A549 (cell line): ENCODE data around the gene BMAL1. TPM values are rescaled to one million over a fixed set of nuclear protein-coding genes. Genes with fewer than 3 reads are reported as not detected.
"Not testable (repeated sequence)": the region's sequence is repeated elsewhere in the genome, so short reads cannot be mapped to it uniquely, and the experiment has no call there.

Experiments
- ATAC-seq, 2 experiments: fragments of 200-7000 bp in 1 of 2; fragments of >200 bp in 1 of 2; cut with Nextera tagmentation in 1 of 2; cut with Tn5 transposase in 1 of 2; 3 replicates each; pipeline versions ENCODE4 v1.8.0 to v1.9.1; 2018 to 2020; ENCODE audit warnings: mild to moderate bottlenecking in 1 of 2, moderate library complexity in 1 of 2
- CTCF ChIA-PET: fragments of 300-600 bp; sonication (Branson Sonifier 250); formaldehyde crosslinking; extraction: SDS; loops from one replicate; lab custom pipeline; 2021; ENCODE audit warnings: antibody characterized with exemption, inconsistent platforms; lab: Yijun Ruan, JAX
- POLR2A ChIA-PET: fragments of 350-600 bp; formaldehyde crosslinking; extraction: SDS; loops from one replicate; lab custom pipeline; 2021; ENCODE audit warnings: antibody characterized with exemption, inconsistent platforms; lab: Yijun Ruan, JAX
- DNase-seq, 2 experiments: peaks; one replicate each; pipeline versions ENCODE4 v3.0.0 to v3.0.0-alpha.2; 2011 to 2016; ENCODE audit warnings: low read depth in 1 of 2, low spot score in 1 of 2
- FAIRE-seq: peaks from 2 replicates; lab custom pipeline; 2011; peaks lifted over from hg19 to GRCh38; lab: Jason Lieb, UNC
- H3K27ac ChIP-seq, 2 experiments: fragments of >200 bp; sonication (Bioruptor Twin); formaldehyde crosslinking; 3 replicates each; pipeline ENCODE4 v1.5.1; 2016 to 2017
- H3K4me1 ChIP-seq: fragments of >200 bp; sonication (Bioruptor Twin); formaldehyde crosslinking; 3 replicates; pipeline ENCODE4 v1.6.1; 2016
- H3K4me2 ChIP-seq: fragments of >200 bp; sonication (Bioruptor Twin); formaldehyde crosslinking; 3 replicates; pipeline ENCODE4 v1.6.1; 2016
- H3K4me3 ChIP-seq: fragments of >200 bp; sonication (Bioruptor Twin); formaldehyde crosslinking; 3 replicates; pipeline ENCODE4 v1.5.1; 2016
- H3K9me3 ChIP-seq: fragments of >200 bp; sonication (Bioruptor Twin); formaldehyde crosslinking; 3 replicates; pipeline ENCODE4 v1.6.1; 2016
- BHLHE40 ChIP-seq: IDR thresholded peaks from 2 replicates; pipeline ENCODE4 v1.6.1; 2012; ENCODE audit warnings: low read depth, low read length, inconsistent platforms
- CBX2 ChIP-seq: fragments of 200-600 bp; sonication (generic); IDR thresholded peaks from 2 replicates; pipeline ENCODE4 v1.6.1; 2016; ENCODE audit warnings: low read depth, mild to moderate bottlenecking, borderline replicate concordance
- CHD4 ChIP-seq: fragments of 200-600 bp; sonication (generic); IDR thresholded peaks from 2 replicates; pipeline ENCODE4 v1.6.1; 2016; ENCODE audit warnings: antibody characterized with exemption, mild to moderate bottlenecking, borderline replicate concordance
- ELK1 ChIP-seq: fragments of 150-350 bp; IDR thresholded peaks from 2 replicates; pipeline ENCODE4 v1.6.1; 2014; ENCODE audit warnings: low read depth, mild to moderate bottlenecking, low read length
- FOSB ChIP-seq: fragments of 250-450 bp; sonication (Bioruptor Pico); IDR thresholded peaks from 2 replicates; pipeline ENCODE4 v1.5.0; 2020; ENCODE audit warnings: mild to moderate bottlenecking, moderate library complexity
- FOXS1 ChIP-seq: fragments of 250-450 bp; sonication (Bioruptor Pico); IDR thresholded peaks from 2 replicates; pipeline ENCODE4 v1.5.0; 2020; ENCODE audit warnings: mild to moderate bottlenecking, moderate library complexity
- HEYL ChIP-seq: fragments of 250-450 bp; sonication (Bioruptor Pico); IDR thresholded peaks from 2 replicates; pipeline ENCODE4 v1.8.0; 2021; ENCODE audit warnings: mild to moderate bottlenecking, moderate library complexity
- HMGXB4 ChIP-seq: fragments of 250-450 bp; sonication (Bioruptor Pico); IDR thresholded peaks from 2 replicates; pipeline ENCODE4 v1.5.0; 2021; ENCODE audit warnings: mild to moderate bottlenecking, moderate library complexity, borderline replicate concordance
- JUN ChIP-seq, 2 experiments: fragments of >200 bp; sonication (Bioruptor Twin); formaldehyde crosslinking; IDR thresholded peaks; 2 replicates in 1 of 2; 3 replicates in 1 of 2; pipeline ENCODE4 v1.6.1; 2016 to 2017
- KDM1A ChIP-seq: fragments of 200-600 bp; sonication (generic); IDR thresholded peaks from 2 replicates; pipeline ENCODE4 v1.6.1; 2016; ENCODE audit warnings: low read depth, mild to moderate bottlenecking
- NFE2L2 ChIP-seq: fragments of 150-350 bp; conservative IDR thresholded peaks from 2 replicates; pipeline ENCODE4 v1.6.1; 2014; ENCODE audit warnings: low read length
- NR3C1 ChIP-seq: fragments of >200 bp; sonication (Bioruptor Twin); formaldehyde crosslinking; IDR thresholded peaks from 3 replicates; pipeline ENCODE4 v1.6.1; 2017
- PHF8 ChIP-seq: fragments of 200-600 bp; sonication (generic); IDR thresholded peaks from 2 replicates; pipeline ENCODE4 v1.6.1; 2016; ENCODE audit warnings: low read depth, mild to moderate bottlenecking, antibody characterized with exemption, moderate library complexity, borderline replicate concordance
- RARB ChIP-seq: fragments of 250-450 bp; sonication (Bioruptor Pico); IDR thresholded peaks from 2 replicates; pipeline ENCODE4 v1.8.0; 2021; ENCODE audit warnings: mild to moderate bottlenecking, moderate library complexity
- SMC3 ChIP-seq: fragments of >200 bp; sonication (Bioruptor Twin); formaldehyde crosslinking; IDR thresholded peaks from 3 replicates; pipeline ENCODE4 v1.6.1; 2018; ENCODE audit warnings: inconsistent platforms
- TP53 ChIP-seq: fragments of 250-450 bp; sonication (Bioruptor Pico); IDR thresholded peaks from 2 replicates; pipeline ENCODE4 v1.5.0; 2021; ENCODE audit warnings: mild to moderate bottlenecking, moderate library complexity
- ZC3H11A ChIP-seq: fragments of 450-650 bp; IDR thresholded peaks from 2 replicates; pipeline ENCODE4 v1.6.1; 2014; ENCODE audit warnings: antibody characterized with exemption, mild to moderate bottlenecking
- ZFP36 ChIP-seq: fragments of 450-650 bp; IDR thresholded peaks from 2 replicates; pipeline ENCODE4 v1.6.1; 2014; ENCODE audit warnings: borderline replicate concordance; ENCODE audit not compliant: partially characterized antibody
- ZNF302 ChIP-seq: fragments of 250-450 bp; sonication (Bioruptor Pico); IDR thresholded peaks from 2 replicates; pipeline ENCODE4 v1.9.0; 2021; ENCODE audit warnings: inconsistent platforms, mild to moderate bottlenecking, moderate library complexity
- WGBS: methylation state at CpG from one replicate; pipeline ENCODE4 v1.1.6; 2017; ENCODE audit errors: missing lambda C conversion rate; 5-methylcytosine and 5-hydroxymethylcytosine counted together
- polyA plus RNA-seq, 4 experiments: library from polyadenylated mRNA; depleted of rRNA in 3 of 4; stranded (reverse); fragments of >200 nt; fragmentation: RNase III in 1 of 4; extraction: RNeasy Plus Mini Kit Qiagen cat#74134 plus additional on column Dnase treatment in 1 of 4; gene quantifications; 2 replicates in 3 of 4; 3 replicates in 1 of 4; pipeline ENCODE4 v1.2.3, GENCODE V29; 2011 to 2017
- TF ChIP-seq, protein P1 (sequence below): IDR thresholded peaks from 2 replicates; pipeline ENCODE4 v1.6.1; 2012; ENCODE audit warnings: low read depth, borderline replicate concordance
- TF ChIP-seq, protein P2 (sequence below): fragments of 450-650 bp; IDR thresholded peaks from 2 replicates; pipeline ENCODE4 v1.6.1; 2014; ENCODE audit warnings: antibody characterized with exemption

The BMAL1 gene
- polyA plus RNA-seq, 2 of the 4 experiments (the other 2 are of a cell fraction), result 28.6 to 29.2 TPM

GRCh38 chr11:13429836-13430235, 152.2 kb downstream of the BMAL1 start:
- WGBS, result 91% methylated on average over 3 of the region's 3 CpGs
- no peak overlapping the region for H3K27ac ChIP-seq
- H3K4me3 ChIP-seq, result no peak overlapping the region
- H3K9me3 ChIP-seq, result peaks cover 24% of the 10 kb centered on the region; the same call in 2 of the 3 replicates
- ATAC-seq (no peak), DNase-seq (no peak), FAIRE-seq (no peak)
- H3K4me2 ChIP-seq, result no peak overlapping the region
- no peak for TF ChIP-seq ZFP36
- ChIA-PET CTCF (interaction anchor here (0.6 kb wide), 1 partner anchor 11 kb away, joined by 3 read pairs; no protein-coding TSS in a partner anchor), POLR2A (no interaction called here)
- no peaks in the 10 kb centered on the region for H3K4me1 ChIP-seq

DNA sequence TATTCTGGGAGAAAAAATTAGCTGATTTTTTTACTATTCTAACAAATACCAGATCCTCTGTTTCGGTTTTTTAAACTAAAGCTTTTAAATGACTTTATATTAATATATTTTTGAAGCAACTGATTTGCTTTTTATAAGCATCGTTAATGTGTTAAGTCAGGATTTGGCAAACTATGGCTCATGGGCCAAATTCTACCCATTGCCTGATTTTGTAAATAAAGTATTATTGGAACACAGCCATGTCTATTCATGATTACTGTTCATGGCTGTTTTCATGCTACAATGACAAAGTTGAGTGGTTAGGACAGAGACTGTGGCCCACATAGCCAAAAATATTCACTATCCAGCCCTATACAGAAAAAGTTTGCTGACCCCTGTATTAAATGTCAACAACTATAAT, 155.8 kb downstream of the BMAL1 start:
- TF ChIP-seq, protein P1, sequence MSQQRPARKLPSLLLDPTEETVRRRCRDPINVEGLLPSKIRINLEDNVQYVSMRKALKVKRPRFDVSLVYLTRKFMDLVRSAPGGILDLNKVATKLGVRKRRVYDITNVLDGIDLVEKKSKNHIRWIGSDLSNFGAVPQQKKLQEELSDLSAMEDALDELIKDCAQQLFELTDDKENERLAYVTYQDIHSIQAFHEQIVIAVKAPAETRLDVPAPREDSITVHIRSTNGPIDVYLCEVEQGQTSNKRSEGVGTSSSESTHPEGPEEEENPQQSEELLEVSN, result no peak
- Histone ChIP-seq H3K4me2 (no peak overlapping the region), H3K4me1 (no peaks in the 10 kb centered on the region), H3K9me3 (peaks cover 2% of the 10 kb centered on the region; the same call in 1 of the 3 replicates), H3K27ac (no peak overlapping the region), H3K4me3 (no peak overlapping the region)
- DNase-seq (no peak), ATAC-seq (no peak), FAIRE-seq (no peak)
- ChIA-PET CTCF (no interaction called here), POLR2A (no interaction called here)
- 89% methylated on average over 2 of the region's 2 CpGs for WGBS

DNA sequence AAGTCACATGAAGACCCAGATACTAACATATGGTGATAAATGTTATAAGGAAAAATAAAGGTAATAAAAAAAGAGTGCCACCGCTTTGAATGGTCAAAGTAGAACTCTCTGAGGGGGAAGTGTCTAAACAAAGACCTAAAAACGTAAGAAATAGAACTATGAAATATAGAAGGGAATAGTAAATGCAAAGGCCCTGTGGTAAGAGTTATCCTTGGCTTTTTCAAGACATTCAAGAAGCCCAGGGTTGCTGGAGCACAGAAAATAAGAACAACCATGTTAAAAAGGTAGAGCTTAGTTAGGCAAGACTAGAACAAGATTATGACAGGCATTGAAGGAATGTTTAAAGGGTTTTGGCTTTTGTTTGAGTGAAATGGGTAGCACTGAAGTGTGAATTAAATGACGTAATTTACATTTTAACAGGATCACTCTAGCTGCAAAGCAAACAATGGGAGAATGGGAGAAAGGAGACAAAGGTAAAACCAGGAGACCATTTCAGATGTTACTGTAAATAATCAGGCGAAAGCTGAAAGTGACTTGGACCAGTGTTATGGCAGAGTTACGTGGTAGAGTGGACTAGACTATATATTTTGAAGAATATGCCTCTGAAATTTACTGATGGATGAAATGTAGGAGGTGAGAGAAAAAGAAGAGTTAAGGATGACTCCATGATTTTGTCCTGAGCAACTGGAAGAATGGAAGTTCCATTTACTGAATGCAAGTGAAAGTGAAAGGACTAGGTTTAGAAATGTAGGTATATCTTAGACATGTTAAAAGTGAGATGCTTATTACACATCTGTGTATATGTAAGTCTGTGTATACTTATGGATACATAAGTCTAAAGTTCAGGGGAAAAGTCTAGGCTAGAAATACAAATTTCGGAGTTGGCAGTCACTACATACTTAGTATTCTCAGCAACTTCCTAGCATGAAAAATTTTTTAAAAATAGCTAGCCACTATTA, 156.9 kb downstream of the BMAL1 start:
- ATAC-seq, result no peak
- no peak for DNase-seq

DNA sequence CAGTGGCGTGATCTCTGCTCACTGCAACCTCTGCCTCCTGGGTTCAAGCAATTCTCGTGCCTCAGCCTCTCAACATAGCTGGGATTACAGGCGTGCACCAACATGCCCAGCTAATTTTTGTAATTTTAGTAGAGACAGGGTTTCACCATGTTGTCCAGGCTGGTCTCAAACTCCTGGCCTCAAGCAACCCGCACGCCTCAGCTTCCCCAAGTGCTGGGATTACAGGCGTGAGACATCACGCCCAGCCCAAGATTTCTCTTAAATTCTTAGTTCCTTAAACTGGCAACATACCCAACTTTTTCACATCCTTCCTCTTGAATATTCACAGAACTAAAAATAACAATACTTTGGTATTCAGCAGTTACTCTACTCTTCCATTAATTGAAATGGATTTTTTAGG, 159.2 kb downstream of the BMAL1 start:
- H3K4me3 ChIP-seq, FAIRE-seq, ATAC-seq, H3K4me2 ChIP-seq, H3K27ac ChIP-seq, CTCF ChIA-PET, POLR2A ChIA-PET, H3K9me3 ChIP-seq, DNase-seq: not testable (repeated sequence)
- WGBS, result 96% methylated on average over 7 of the region's 7 CpGs
- H3K4me1 ChIP-seq, result peaks cover 14% of the 10 kb centered on the region; the same call in 2 of the 3 replicates

More for the DNA sequence above, 156.9 kb downstream of the BMAL1 start:
- POLR2A ChIA-PET, result no interaction called here
- WGBS, result 83% methylated on average over 6 of the region's 6 CpGs
- Histone ChIP-seq H3K4me3 (no peak overlapping the region), H3K9me3 (no peaks in the 10 kb centered on the region), H3K4me1 (no peaks in the 10 kb centered on the region; the same call in 2 of the 3 replicates), H3K27ac (no peak overlapping the region), H3K4me2 (no peak overlapping the region)
- peak; percentile 28 for FAIRE-seq
- no peak for TF ChIP-seq SMC3
- TF ChIP-seq TP53 (CRISPR knock-in tag), result no peak
- no peak for TF ChIP-seq BHLHE40
- no peak for TF ChIP-seq ZNF302
- TF ChIP-seq ELK1, result no peak
- no peak for TF ChIP-seq ZC3H11A
- TF ChIP-seq, protein P2, sequence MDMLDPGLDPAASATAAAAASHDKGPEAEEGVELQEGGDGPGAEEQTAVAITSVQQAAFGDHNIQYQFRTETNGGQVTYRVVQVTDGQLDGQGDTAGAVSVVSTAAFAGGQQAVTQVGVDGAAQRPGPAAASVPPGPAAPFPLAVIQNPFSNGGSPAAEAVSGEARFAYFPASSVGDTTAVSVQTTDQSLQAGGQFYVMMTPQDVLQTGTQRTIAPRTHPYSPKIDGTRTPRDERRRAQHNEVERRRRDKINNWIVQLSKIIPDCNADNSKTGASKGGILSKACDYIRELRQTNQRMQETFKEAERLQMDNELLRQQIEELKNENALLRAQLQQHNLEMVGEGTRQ, result no peak
- no peak for TF ChIP-seq RARB (CRISPR knock-in tag)
- TF ChIP-seq HEYL (CRISPR knock-in tag), result no peak
- no peak for TF ChIP-seq NR3C1
- TF ChIP-seq HMGXB4, result no peak
- TF ChIP-seq PHF8, result no peak
- TF ChIP-seq CHD4, result no peak
- no peak for TF ChIP-seq FOSB
- TF ChIP-seq FOXS1 (CRISPR knock-in tag), result no peak
- no peak for TF ChIP-seq NFE2L2
- no peak for TF ChIP-seq KDM1A
- no peak for TF ChIP-seq CBX2
- no peak for TF ChIP-seq JUN (IDR thresholded peaks at IDR 0.05)
- CTCF ChIA-PET, result interaction anchor here (0.5 to 1.5 kb wide), 3 partner anchors 24 to 425 kb away, joined by 3 to 4 read pairs (median 4); no protein-coding TSS in a partner anchor
